ENCODE measurements around the gene MED13.

The MED13 gene

DNA sequence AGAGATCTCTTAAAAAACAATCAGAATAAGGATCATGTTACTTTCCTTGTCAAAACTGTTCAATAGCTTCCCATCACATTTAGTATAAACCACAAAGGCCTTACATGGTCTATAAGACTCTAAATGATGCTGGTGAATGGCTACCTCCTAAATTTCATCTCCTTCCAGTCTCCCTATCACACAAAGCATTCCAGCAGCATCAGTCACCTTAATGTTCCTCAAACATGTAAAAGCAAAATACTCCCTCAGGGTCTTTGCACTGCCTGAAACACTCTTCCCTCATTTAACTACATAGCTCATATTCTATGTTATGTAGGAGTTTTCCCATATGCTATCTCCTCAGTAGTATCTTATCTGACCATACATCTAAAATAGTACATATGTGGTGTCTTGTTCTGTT is 83.8 kb downstream of the MED13 start:
- no peaks in the 10 kb centered on the region for H3K9me3 ChIP-seq (ENCODE audit: control insufficient read depth in 5 of 5, low read length in 5 of 5)
- no peaks in the 10 kb centered on the region for H3K27me3 ChIP-seq (ENCODE audit: control insufficient read depth in 5 of 5, insufficient read depth in 4 of 5, low read length in 5 of 5)
- no peak overlapping the region for H3K9ac ChIP-seq (ENCODE audit: low read length in 5 of 5)
- peaks cover 36 to 70% (median 47%) of the 10 kb centered on the region in 5 donors for H3K36me3 ChIP-seq (ENCODE audit: control insufficient read depth in 5 of 5, insufficient read depth in 5 of 5, low read length in 5 of 5)
- H3K4me3 ChIP-seq (ENCODE audit: low read depth in 1 of 5, low read length in 5 of 5) = no peak overlapping the region
- H3K27ac ChIP-seq (ENCODE audit: low read depth, low read length) = no peak overlapping the region
- H3K4me1 ChIP-seq (ENCODE audit: control insufficient read depth in 5 of 5, insufficient read depth in 5 of 5, low read length in 5 of 5) = no peaks in the 10 kb centered on the region

GRCh38 chr17:61980535-61980934 is 84.5 kb downstream of the MED13 start:
- Histone ChIP-seq H3K4me1 (ENCODE audit: control insufficient read depth in 5 of 5, insufficient read depth in 5 of 5, low read length in 5 of 5) (no peaks in the 10 kb centered on the region), H3K27ac (ENCODE audit: low read depth, low read length) (no peak overlapping the region), H3K9me3 (ENCODE audit: control insufficient read depth in 5 of 5, low read length in 5 of 5) (no peaks in the 10 kb centered on the region), H3K9ac (ENCODE audit: low read length in 5 of 5) (no peak overlapping the region), H3K36me3 (ENCODE audit: control insufficient read depth in 5 of 5, insufficient read depth in 5 of 5, low read length in 5 of 5) (peaks cover 34 to 65% (median 43%) of the 10 kb centered on the region in 5 donors), H3K27me3 (ENCODE audit: control insufficient read depth in 5 of 5, insufficient read depth in 4 of 5, low read length in 5 of 5) (no peaks in the 10 kb centered on the region), H3K4me3 (ENCODE audit: low read depth in 1 of 5, low read length in 5 of 5) (no peak overlapping the region)

DNA sequence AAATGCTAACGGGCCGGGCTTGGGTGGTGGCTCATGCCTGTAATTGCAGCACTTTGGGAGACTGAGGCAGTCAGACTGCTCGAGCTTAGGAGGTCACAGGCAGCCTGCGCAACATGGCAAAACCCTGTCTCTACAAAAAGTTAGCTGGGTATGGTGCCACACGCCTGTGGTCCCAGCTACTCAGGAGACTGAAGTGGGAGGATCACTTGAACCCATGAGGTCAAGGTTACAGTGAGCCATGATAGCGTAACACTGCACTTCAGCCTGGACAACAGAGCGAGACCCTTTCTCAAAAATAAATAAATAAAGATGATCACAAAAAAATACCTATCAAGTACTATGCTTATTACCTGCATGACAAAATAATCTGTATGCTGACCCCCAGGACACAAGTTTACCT is 91.0 kb downstream of the MED13 start:
- Histone ChIP-seq H3K4me3 (ENCODE audit: low read depth in 1 of 5, low read length in 5 of 5) (no peak overlapping the region), H3K9ac (ENCODE audit: low read length in 5 of 5) (no peak overlapping the region), H3K27me3 (ENCODE audit: control insufficient read depth in 5 of 5, insufficient read depth in 4 of 5, low read length in 5 of 5) (no peaks in the 10 kb centered on the region), H3K9me3 (ENCODE audit: control insufficient read depth in 5 of 5, low read length in 5 of 5) (no peaks in the 10 kb centered on the region), H3K36me3 (ENCODE audit: control insufficient read depth in 5 of 5, insufficient read depth in 5 of 5, low read length in 5 of 5) (peaks cover 11 to 45% (median 14%) of the 10 kb centered on the region in 5 donors), H3K4me1 (ENCODE audit: control insufficient read depth in 5 of 5, insufficient read depth in 5 of 5, low read length in 5 of 5) (peaks cover 0 to 4% (median 0%) of the 10 kb centered on the region in 5 donors), H3K27ac (ENCODE audit: low read depth, low read length) (no peak overlapping the region)

DNA sequence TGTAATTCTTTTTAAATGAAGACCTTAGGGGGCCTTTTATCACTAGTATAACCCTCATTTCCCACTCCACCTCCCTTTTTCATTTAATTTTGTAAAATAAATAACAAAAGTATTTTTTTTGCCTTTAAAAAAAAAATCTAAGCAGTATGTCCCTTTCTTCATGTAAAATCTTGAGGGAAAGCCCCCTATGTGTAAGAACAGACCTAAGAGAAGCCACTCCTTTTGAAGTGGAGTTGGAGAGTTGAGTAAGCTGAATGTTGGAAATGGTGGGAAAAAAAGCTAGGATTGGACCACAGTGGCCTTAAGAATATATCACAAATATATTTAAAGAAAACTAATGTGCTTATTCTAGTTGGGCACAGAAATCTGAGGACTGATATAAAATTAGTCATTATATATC is 92.8 kb downstream of the MED13 start:
- H3K4me1 ChIP-seq (ENCODE audit: control insufficient read depth in 5 of 5, insufficient read depth in 5 of 5, low read length in 5 of 5) = peaks cover 0 to 4% (median 0%) of the 10 kb centered on the region in 5 donors
- H3K27me3 ChIP-seq (ENCODE audit: control insufficient read depth in 5 of 5, insufficient read depth in 4 of 5, low read length in 5 of 5) = no peaks in the 10 kb centered on the region
- H3K27ac ChIP-seq (ENCODE audit: low read depth, low read length) = no peak overlapping the region
- H3K9ac ChIP-seq (ENCODE audit: low read length in 5 of 5) = no peak overlapping the region
- H3K4me3 ChIP-seq (ENCODE audit: low read depth in 1 of 5, low read length in 5 of 5) = no peak overlapping the region
- peaks cover 17 to 54% (median 24%) of the 10 kb centered on the region in 5 donors for H3K36me3 ChIP-seq (ENCODE audit: control insufficient read depth in 5 of 5, insufficient read depth in 5 of 5, low read length in 5 of 5)
- no peaks in the 10 kb centered on the region for H3K9me3 ChIP-seq (ENCODE audit: control insufficient read depth in 5 of 5, low read length in 5 of 5)

DNA sequence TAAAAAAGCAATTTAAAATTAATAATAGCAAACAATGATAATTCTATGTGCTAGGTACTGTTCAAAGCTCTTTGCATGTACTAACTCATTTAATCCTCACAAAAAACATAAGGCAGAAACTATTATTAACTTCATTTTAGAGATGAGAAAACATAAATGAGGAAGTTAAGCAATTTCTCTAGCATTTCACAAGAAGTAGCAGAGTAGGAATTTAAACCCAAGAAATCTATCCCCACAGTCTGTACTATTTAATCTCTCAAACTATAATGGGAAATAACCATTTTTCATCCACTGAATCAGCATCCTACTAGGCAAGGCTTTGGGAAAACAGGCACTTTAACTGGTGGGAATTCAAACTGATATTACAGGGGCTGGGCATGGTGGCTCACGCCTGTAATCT is 95.0 kb downstream of the MED13 start:
- no peaks in the 10 kb centered on the region for H3K27me3 ChIP-seq (ENCODE audit: control insufficient read depth in 5 of 5, insufficient read depth in 4 of 5, low read length in 5 of 5)
- H3K9ac ChIP-seq (ENCODE audit: low read length in 5 of 5) = no peak overlapping the region
- H3K9me3 ChIP-seq (ENCODE audit: control insufficient read depth in 5 of 5, low read length in 5 of 5) = no peaks in the 10 kb centered on the region
- no peak overlapping the region for H3K4me3 ChIP-seq (ENCODE audit: low read depth in 1 of 5, low read length in 5 of 5)
- H3K36me3 ChIP-seq (ENCODE audit: control insufficient read depth in 5 of 5, insufficient read depth in 5 of 5, low read length in 5 of 5) = peaks cover 24 to 60% (median 39%) of the 10 kb centered on the region in 5 donors
- H3K27ac ChIP-seq (ENCODE audit: low read depth, low read length) = no peak overlapping the region
- peaks cover 0 to 4% (median 0%) of the 10 kb centered on the region in 5 donors for H3K4me1 ChIP-seq (ENCODE audit: control insufficient read depth in 5 of 5, insufficient read depth in 5 of 5, low read length in 5 of 5)

- Histone ChIP-seq H3K9ac (ENCODE audit: low read length in 5 of 5) (no peak overlapping the region), H3K36me3 (ENCODE audit: control insufficient read depth in 5 of 5, insufficient read depth in 5 of 5, low read length in 5 of 5) (peaks cover 34 to 68% (median 44%) of the 10 kb centered on the region in 5 donors), H3K4me3 (ENCODE audit: low read depth in 1 of 5, low read length in 5 of 5) (no peak overlapping the region), H3K4me1 (ENCODE audit: control insufficient read depth in 5 of 5, insufficient read depth in 5 of 5, low read length in 5 of 5) (peaks cover 0 to 4% (median 0%) of the 10 kb centered on the region in 5 donors), H3K27ac (ENCODE audit: low read depth, low read length) (no peak overlapping the region), H3K9me3 (ENCODE audit: control insufficient read depth in 5 of 5, low read length in 5 of 5) (no peaks in the 10 kb centered on the region), H3K27me3 (ENCODE audit: control insufficient read depth in 5 of 5, insufficient read depth in 4 of 5, low read length in 5 of 5) (no peaks in the 10 kb centered on the region)
Measured at GRCh38 chr17:61968757-61969156, 96.3 kb downstream of the MED13 start.

DNA sequence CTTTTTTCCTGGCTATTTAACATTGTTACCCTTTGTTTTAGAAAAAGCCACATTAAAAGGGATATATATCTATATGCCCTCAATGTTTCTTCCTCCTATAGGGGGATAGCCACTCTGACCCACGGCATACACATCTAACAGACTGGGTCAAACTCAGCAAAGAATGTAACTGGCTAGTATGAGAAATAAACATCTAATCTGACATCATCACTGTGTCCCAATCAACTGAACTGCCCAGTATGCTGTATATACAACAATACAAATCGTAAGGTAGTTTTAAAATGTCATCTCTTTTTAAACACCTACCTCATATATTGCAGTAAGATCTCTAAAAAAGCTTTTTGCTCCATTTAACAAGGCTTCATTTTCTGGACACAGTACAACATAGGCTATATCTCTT is 97.3 kb downstream of the MED13 start:
- no peaks in the 10 kb centered on the region for H3K9me3 ChIP-seq (ENCODE audit: control insufficient read depth in 5 of 5, low read length in 5 of 5)
- H3K27ac ChIP-seq (ENCODE audit: low read depth, low read length) = no peak overlapping the region
- H3K4me1 ChIP-seq (ENCODE audit: control insufficient read depth in 5 of 5, insufficient read depth in 5 of 5, low read length in 5 of 5) = peaks cover 0 to 4% (median 0%) of the 10 kb centered on the region in 5 donors
- peak overlapping the region in 1 of 5 donors; percentile 38 for H3K9ac ChIP-seq (ENCODE audit: low read length in 5 of 5)
- peaks cover 38 to 74% (median 52%) of the 10 kb centered on the region in 5 donors for H3K36me3 ChIP-seq (ENCODE audit: control insufficient read depth in 5 of 5, insufficient read depth in 5 of 5, low read length in 5 of 5)
- H3K27me3 ChIP-seq (ENCODE audit: control insufficient read depth in 5 of 5, insufficient read depth in 4 of 5, low read length in 5 of 5) = no peaks in the 10 kb centered on the region
- no peak overlapping the region for H3K4me3 ChIP-seq (ENCODE audit: low read depth in 1 of 5, low read length in 5 of 5)

DNA sequence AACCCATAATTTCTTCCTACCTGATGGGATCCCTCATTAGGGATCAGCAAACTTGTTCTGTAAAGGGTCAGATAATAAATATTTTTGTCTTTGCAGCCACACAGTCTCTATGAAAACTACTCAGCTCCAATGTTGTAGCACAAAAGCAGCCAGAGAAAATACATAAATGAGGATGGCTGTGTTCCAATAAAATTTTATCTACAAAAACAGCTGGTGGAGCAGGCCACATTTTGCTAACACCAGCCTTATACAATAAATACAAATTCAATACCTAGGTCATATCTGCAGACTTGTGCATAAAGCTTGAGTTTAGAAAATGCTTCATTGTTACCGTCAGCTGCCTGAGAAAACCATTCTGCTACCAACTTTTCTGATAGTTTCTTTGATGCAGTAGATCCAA is 98.9 kb downstream of the MED13 start:
- peaks cover 0 to 4% (median 0%) of the 10 kb centered on the region in 5 donors for H3K4me1 ChIP-seq (ENCODE audit: control insufficient read depth in 5 of 5, insufficient read depth in 5 of 5, low read length in 5 of 5)
- no peaks in the 10 kb centered on the region for H3K27me3 ChIP-seq (ENCODE audit: control insufficient read depth in 5 of 5, insufficient read depth in 4 of 5, low read length in 5 of 5)
- H3K27ac ChIP-seq (ENCODE audit: low read depth, low read length) = no peak overlapping the region
- H3K36me3 ChIP-seq (ENCODE audit: control insufficient read depth in 5 of 5, insufficient read depth in 5 of 5, low read length in 5 of 5) = peaks cover 40 to 74% (median 53%) of the 10 kb centered on the region in 5 donors
- no peak overlapping the region for H3K4me3 ChIP-seq (ENCODE audit: low read depth in 1 of 5, low read length in 5 of 5)
- H3K9ac ChIP-seq (ENCODE audit: low read length in 5 of 5) = no peak overlapping the region
- no peaks in the 10 kb centered on the region for H3K9me3 ChIP-seq (ENCODE audit: control insufficient read depth in 5 of 5, low read length in 5 of 5)

- Histone ChIP-seq H3K27ac (ENCODE audit: low read depth, low read length) (no peak overlapping the region), H3K36me3 (ENCODE audit: control insufficient read depth in 5 of 5, insufficient read depth in 5 of 5, low read length in 5 of 5) (peaks cover 46 to 77% (median 65%) of the 10 kb centered on the region in 5 donors), H3K27me3 (ENCODE audit: control insufficient read depth in 5 of 5, insufficient read depth in 4 of 5, low read length in 5 of 5) (no peaks in the 10 kb centered on the region), H3K4me3 (ENCODE audit: low read depth in 1 of 5, low read length in 5 of 5) (no peak overlapping the region), H3K9ac (ENCODE audit: low read length in 5 of 5) (no peak overlapping the region), H3K4me1 (ENCODE audit: control insufficient read depth in 5 of 5, insufficient read depth in 5 of 5, low read length in 5 of 5) (no peaks in the 10 kb centered on the region), H3K9me3 (ENCODE audit: control insufficient read depth in 5 of 5, low read length in 5 of 5) (no peaks in the 10 kb centered on the region)
Measured at GRCh38 chr17:61955619-61956018, 109.5 kb downstream of the MED13 start.

DNA sequence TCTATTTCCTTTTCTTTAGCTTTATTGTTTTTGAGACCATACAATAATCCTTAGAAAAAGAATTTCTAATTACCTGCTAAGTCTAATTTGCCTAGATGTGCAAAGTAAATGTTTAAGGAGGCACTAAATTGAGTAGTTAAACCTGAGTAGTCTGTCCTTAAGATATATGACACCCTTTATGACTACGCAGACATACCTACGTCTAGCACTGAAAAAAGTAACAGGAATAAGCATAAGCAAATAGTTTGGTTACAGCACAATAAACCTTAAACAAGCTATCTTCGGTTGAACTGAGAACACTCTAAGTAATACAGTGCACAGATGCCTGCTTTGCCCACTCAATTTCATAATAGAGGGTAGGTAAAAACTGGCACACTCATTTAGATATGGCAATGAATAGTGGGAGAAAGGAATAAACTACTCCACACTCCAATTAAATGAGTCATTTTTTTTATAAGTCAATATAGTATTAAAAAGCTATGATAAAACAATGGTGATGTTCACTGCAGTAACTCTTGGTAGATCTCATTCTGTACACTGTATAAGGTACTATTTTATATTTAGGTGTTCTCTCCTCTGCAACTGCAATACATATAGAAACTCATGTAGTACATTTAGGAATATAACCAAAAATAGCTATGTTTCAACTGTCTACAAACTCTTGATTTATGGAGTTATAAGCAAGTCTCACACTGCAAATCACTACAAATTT is 117.6 kb downstream of the MED13 start:
- Histone ChIP-seq H3K27ac (ENCODE audit: low read depth, low read length) (no peak overlapping the region), H3K36me3 (ENCODE audit: control insufficient read depth in 5 of 5, insufficient read depth in 5 of 5, low read length in 5 of 5) (peaks cover 57 to 82% (median 71%) of the 10 kb centered on the region in 5 donors), H3K9me3 (ENCODE audit: control insufficient read depth in 5 of 5, low read length in 5 of 5) (no peaks in the 10 kb centered on the region), H3K9ac (ENCODE audit: low read length in 5 of 5) (no peak overlapping the region), H3K27me3 (ENCODE audit: control insufficient read depth in 5 of 5, insufficient read depth in 4 of 5, low read length in 5 of 5) (no peaks in the 10 kb centered on the region), H3K4me3 (ENCODE audit: low read depth in 1 of 5, low read length in 5 of 5) (no peak overlapping the region), H3K4me1 (ENCODE audit: control insufficient read depth in 5 of 5, insufficient read depth in 5 of 5, low read length in 5 of 5) (no peaks in the 10 kb centered on the region)

Data from subcutaneous abdominal adipose tissue (tissue), 5 donors.